Measurements from ENCODE around the gene KRTAP10-10.
"Not testable (repeated sequence)": the region's sequence is repeated elsewhere in the genome, so short reads cannot be mapped to it uniquely, and the experiment has no call there.

KRTAP10-10 gene

DNA sequence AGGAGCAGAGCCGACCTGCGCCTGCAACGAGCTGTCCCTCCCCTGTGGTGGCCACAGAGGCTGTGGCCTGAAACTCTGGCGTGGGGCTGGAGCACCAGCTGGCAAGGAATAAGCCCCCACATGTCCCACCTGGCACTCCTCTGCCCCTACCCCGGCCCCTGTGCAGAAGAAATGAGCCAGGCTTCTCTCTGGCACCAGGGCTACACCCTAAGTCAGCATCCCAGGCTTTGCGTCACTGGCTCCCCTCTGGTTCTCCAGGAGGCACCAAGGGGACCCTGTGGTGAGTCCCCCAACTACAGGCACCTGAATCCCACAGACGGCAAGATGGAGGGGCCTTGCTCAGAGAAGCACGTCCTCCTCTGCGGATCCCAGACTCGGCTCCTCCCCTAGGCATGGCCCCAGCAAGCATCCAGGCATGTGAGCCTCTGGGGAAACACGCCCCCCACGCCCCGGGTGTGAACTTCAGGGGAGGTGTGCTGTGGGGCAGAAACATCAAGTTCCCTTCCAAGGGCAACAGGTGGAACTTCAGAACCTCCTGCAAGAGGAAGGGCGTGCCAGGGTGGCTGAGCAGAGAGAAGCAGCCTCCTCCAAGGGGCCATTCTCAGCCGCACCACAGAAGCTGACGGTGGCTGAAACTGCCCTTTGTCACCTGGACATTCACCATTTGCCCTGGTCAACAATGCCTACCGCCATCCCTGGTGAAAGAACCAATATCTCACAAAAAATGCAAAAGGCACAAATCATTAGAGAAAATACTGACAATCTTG, 33.9 kb upstream of the KRTAP10-10 start:
- DNase-seq: no peak

DNA sequence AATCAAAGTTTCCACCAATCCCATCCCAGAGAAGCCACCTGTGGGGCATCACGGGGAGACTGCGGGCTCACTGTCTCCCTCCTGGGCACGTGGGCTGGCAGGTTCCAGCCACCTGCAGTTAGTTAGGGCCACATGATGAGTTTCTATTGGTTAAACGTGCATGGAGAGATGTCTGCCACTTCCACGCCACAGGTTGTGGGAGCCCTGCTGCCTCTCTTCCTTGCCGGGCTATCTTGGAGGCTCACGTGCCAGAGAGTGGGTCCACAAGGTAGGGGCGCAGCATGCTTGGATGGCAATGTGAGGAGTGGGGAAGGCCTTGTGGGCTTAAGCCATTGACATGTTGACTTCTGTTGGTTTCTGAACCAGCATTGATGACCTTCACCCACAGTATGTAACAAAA, 33.2 kb upstream of the KRTAP10-10 start:
- DNase-seq: no peak

DNA sequence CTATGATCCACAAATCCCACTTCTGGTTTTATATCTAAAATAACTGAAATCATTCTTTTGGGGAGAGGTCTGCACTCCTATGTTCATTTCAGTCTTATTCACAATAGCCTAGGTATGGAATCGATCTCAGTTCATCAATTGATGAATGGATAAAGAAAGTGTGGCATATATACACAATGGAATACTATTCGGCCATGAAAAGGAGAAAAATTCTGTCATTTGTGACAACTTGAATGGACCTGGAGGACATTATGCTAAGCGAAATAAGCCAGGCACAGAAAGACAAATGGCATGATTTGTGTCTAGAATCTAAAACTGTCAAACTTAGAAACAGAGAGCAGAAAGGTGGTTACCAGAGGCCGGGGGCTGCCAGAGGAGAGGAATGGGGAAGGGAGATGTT, 30.7 kb upstream of the KRTAP10-10 start:
- no peak for DNase-seq

DNA sequence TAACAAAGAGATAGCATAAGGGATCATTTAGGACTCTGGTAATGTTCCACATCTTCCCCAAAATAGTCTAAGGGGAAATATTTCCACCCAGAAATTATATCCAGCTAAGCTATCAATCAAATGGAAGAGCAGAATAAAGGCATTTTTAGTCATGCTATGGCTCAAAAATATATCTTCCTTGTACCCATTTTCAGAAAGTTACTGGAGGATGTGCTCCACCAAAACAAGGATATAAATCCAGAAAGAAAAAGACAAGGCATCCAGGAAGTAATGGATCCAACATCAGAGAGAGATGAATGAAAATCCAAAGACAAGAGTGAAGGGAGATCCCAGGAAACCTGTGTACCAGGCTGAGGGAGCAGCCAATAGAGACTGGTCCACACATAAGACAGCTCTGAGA, 28.0 kb upstream of the KRTAP10-10 start:
- DNase-seq: no peak

DNA sequence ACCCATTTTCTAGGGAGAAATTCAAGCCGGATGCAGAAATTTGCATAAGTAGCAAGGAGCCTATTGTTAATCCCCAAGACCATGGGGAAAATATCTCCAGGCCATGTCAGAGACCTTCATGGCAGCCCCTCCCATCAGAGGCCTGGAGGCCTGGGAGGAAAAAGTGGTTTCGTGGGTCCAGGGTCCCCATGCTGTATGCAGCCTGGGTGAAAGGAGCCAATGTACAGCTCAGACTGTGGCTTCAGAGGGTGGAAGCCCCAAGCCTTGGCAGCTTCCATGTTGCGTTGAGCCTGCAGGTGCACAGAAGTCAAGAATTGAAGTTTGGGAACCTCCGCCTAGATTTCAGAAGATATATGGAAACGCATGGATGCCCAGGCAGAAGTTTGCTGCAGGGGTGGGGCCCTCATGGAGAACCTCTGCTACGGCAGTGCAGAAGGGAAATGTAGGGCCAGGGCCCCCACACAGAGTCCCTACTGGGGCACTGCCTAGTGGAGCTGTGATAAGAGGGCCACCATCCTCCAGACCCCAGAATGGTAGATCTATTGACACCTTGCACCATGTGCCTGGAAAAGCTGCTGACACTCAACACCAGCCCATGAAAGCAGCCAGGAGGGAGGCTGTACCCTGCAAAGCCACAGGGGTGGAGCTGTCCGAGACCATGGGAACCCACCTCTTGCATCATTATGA, 26.9 kb upstream of the KRTAP10-10 start:
- not testable (repeated sequence) for DNase-seq

DNA sequence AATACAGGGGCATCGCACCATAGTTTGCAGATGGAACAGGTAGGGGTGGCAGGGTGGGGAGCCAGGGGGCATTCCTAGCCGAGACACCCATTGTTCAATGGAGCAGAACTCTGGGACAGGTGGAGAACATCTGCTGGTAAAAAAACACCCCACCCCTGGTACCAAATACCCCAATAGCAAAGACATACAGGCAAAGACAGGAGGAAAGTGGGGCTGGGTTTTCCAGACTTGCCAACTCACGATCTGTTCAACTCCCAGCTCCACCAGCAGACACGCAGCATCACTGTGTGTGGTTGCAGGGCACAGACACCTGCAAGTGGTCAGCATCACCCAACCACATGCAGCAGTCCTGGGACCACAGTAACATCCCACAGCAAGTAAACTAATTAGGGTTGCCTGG, 25.6 kb upstream of the KRTAP10-10 start:
- DNase-seq: no peak

DNA sequence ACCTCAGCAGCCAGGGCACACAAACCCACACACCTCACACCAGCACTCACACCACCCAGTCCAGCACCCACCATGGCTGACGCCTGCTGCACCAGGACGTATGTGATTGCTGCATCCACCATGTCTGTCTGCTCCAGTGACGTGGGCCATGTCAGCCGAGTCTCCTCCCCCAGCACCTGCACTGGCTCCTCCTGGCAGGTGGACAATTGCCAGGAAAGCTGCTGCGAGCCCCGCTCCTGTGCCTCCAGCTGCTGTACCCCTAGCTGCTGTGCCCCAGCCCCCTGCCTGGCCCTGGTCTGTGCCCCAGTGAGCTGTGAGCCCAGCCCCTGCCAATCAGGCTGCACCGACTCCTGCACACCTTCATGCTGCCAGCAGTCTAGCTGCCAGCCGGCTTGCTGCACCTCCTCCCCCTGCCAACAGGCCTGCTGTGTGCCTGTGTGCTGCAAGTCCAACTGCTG, 25.1 kb upstream of the KRTAP10-10 start, which contains the start of gene KRTAP10-8:
Gene KRTAP10-8 (plus strand): TSS at position 51 of the 458 bp plus-strand sequence. CDS start 22 bp downstream, at position 73.
- DNase-seq: no peak

DNA sequence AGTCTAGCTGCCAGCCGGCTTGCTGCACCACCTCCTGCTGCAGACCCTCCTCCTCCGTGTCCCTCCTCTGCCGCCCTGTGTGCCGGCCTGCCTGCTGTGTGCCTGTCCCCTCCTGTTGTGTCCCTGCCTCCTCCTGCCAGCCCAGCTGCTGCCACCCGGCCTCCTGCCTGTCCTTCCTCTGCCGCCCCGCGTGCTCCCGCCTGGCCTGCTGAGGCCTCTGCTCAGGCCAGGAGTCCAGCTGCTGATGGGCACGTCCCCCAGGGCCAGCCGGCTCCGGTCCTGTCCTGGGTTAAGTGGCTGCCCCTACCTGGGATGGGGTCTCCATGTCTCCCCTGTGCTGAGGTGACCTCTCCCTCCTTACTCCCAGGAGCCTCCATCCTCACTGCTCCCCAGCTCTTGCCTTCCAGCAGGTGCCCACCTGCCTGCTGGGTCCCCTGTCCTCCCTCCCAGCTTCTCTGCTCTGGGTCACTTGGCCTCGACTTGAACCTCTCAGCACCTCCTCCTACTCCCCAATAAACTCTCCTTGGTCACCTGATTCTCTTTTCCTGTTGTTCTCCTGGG, 24.4 kb upstream of the KRTAP10-10 start:
- no peak for DNase-seq

DNA sequence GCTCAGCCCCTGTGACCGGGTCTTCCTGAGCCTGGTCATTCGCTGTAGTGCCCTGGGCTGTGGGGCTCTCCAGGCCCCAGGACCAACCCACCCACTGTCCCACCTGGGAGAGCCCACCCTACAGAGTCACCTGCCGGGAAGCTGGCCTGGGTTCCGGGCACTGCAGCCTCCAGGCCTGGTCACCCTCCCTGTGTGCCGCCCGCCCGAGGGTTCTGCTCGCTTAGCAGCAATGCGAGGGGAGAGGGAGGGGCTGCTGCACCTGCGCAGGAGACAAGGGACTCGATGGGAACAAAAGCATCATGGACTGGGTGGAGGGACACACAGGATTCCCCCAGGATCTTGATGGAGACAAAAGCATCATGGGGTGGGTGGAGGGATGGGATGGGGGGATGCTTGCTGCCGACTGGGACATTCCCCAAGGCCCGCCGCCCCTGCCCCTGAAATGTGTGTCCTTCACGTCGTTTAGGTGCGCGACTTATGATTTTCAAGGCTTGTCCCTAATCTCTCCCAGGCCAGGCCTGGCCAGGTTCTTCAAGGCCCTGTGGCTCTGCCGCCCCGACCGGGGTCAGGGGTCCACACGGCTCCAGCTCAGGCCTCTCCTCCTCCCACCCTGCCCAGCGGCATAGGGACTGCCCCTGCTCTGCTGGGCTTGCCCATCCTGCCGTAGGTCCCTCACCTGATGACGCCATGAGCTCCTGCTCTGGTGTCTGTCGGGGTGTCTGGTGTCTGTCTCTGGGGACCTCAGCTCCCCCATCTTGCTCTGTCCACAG, 23.6 kb upstream of the KRTAP10-10 start:
- DNase-seq: no peak

DNA sequence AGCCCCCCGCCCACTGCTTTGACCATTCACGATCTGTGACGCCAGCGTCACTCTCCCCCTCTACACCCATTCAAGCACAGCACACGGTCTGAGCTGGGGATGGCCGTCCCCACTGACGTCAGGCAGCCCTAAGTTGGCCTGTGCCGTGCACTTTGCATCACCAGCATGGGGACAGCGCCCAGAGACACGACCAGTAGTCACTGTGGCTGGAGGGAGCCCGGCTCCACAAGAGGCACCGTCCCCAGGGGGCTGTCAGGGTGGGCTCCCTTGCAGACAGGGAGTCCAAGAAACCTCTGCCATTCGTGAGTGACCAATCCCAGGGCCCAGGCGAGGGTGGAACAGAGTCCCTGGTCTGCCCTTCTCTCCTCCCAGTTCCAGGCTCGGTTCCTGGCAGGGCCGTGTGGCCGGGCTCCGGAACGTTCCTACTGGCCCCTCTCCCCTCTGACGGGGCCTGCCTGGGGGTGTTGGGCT, 23.0 kb upstream of the KRTAP10-10 start:
- DNase-seq: no peak

DNA sequence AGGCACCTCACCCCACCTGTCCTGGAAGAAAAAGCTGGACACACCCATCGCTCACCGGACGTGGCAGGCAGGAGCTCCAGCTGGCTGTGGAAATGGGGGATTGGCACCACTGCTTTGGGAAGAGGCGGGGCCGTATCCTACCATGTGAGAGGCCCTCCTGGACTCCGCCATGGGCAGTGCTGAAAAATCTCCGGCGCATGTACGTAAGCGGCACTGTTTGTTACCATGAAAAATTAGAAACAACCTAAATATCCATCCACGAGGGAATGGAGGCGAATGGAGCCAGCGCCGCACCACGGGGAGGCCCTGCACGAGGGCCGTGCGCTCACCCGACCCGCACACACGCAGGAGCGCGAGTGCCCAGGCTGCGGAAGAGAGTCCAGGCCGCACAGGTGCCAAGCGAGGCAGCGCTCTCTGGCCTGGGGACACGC, 22.2 kb upstream of the KRTAP10-10 start:
- no peak for DNase-seq

DNA sequence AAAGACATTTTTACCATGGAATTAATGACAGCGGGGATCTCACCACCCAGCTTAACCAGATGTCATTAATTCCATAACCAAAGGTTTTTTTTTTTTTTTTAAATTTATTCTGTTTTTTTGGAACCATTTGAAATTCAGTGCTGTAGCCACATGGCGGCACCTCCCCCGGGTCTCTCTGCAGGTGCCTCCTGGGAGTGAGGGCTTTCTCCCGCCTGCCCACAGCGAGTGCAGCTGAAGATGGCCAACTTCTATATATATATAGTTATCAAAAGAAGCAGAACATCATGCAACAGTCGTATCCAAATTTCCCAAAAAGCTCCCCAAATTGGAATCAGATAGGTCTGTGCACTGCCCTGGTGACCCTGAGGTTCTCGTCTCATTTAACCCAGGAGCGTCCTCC, 21.7 kb upstream of the KRTAP10-10 start:
- no peak for DNase-seq

DNA sequence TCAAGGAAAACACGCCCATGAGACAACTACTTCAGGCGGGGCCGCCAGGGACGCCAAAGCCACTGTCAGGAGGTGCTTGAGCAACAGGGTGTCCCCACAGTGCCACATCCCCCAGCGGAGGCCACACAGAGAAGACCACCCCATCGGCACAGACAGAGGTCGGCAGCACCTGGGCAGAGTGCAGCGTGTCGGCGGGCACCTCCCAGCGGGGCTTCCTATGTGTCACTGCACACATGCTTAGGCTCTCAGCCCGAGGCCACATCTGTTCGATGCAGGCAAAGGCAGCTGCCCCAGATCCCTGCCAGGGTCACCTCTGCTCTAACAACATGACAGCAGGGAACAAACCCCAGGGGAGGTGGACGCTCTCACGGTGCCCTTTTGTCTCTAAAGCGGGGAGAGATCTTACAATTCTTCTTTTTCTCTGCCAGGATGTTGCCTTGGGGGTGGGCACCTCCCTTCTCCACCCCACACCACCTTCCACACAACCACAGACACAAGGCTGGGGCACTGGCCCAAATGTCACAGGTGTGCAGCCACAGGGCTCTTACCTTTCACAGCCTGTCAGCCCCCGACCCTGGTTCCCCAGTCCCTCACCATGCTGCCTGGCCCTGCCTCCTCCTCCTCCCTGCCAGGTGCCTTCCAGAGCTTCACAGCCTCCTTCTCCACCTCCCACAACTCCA, 21.1 kb upstream of the KRTAP10-10 start:
- DNase-seq: no peak

DNA sequence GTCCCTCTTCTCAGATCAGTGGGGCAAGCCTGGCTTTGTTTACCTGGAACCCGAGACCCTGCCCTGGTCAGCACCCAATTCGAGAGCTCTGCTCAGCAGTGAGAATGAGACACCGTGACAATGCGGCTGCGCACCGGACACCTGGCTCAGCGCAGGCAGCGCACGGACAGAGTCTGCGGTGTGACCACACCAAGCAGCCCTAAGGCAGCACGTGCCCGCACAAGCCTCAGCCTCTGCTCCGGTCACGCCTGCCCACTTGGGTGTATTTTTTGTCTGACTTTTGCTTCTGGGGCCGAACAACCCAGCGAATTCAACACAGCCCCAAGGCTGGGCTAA, 20.6 kb upstream of the KRTAP10-10 start:
- DNase-seq: no peak

DNA sequence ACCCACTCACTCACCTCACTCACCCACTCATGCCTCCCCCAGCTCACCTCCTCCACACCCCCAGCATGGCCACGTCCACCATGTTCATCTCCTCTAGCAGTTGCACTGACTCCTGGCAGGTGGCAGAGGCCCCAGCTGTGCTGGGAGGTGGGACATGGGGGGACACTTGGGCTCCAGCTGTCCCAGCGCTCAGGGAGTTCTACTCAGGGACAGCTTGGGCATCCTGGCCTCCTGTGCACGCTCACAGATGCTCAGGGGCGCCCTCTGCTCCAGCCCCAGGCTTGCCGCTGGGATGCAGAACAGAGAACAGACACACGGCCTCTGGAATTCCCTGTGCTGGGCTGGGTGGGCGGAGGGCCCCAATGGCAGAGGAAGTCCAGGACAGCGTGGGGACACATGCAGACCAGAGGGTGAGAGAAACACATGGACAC, 20.1 kb upstream of the KRTAP10-10 start:
- DNase-seq: no peak

DNA sequence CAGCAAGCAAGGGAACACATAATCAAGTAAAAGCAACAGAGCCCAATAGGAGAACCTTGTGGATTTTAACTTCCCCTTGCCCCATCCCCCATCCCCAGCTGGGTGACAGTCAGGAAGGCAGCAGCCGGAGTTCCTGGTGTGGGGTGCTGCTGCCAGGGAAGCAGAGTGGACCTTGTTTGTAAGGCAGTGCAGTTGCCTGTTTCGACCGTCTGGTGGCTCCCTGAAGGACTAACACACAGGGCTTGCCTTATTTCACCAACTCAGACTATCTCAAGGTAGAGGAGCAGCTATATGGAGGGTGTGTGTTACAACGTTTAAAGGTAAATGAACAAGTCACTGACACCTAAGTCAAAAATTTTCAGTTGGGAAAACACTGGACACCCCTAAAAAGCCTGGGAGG, 18.7 kb upstream of the KRTAP10-10 start:
- no peak for DNase-seq

DNA sequence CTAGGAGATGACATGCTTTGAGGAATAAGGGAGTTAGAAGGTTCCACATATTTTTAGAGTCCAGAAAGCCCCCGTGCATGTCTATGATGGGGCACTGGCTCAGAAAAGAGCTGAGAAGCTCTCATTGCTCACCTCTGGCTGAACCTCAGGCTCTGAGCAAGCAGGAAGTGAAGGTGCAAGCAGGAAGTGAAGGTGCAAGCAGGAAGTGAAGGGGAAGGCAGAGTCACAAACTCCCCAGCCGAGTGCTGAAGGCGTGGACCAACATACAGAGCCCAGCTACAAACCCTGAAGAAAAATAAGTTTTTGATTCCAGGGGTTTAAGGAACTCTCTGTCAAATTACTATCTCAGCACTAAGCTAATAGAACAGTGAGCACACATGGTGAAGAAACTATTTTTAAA, 18.2 kb upstream of the KRTAP10-10 start:
- DNase-seq: no peak

DNA sequence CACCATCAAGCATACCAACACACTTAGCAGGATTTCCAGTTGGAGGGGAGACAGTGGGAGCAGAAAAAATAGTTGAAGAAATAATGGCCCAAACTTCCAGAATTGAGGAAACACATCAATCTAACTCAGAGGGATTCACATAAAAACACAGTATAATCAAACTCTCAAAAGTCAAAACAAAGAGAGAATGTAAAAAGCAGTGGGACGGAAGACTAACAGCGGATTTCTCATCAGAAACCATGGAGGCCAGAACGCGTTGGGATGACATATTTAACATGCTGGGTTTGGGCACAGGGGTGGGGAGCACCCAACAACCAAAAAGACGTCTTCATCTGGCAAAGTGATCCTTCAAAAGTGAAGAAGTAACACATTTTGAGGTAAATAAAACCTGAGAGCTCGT, 17.3 kb upstream of the KRTAP10-10 start:
- DNase-seq: no peak

DNA sequence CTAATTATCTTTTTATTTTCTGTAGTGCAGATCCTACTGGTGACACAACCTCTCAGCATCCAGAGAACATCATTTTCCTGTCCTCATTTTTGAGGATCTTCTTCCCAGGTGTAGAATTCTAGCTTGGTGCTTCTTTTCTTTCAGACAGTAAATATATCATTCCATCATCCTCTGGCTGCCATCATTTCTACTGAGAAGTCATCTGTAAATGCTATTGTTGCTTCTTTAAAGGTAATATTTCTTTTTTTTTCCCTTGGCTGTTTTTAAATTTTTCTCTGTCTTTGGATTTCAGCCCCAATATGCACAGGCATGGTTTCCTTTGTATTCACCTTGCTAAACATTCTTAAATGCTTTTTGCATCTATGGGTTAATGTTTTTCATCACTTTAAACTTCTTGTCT, 13.6 kb upstream of the KRTAP10-10 start:
- no peak for DNase-seq

DNA sequence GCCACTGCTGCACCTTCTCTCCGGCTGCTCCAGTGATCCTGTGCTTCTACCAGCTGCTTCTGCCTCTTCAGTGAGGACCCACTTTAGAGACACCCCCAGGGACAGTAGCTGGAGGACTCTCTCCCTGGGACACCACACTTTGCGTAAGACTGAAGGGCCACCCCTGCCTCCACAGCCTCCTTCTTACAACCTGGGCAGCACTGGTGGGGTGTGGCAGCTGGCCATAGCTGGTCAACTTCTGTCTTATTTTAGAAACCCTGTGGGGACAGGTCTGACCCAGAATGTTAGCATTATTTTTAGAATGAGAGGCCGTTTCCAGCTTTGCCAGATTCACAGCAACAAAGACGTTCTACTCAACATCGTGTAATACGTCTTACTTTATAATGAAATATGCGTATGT, 11.4 kb upstream of the KRTAP10-10 start:
- DNase-seq: no peak

DNA sequence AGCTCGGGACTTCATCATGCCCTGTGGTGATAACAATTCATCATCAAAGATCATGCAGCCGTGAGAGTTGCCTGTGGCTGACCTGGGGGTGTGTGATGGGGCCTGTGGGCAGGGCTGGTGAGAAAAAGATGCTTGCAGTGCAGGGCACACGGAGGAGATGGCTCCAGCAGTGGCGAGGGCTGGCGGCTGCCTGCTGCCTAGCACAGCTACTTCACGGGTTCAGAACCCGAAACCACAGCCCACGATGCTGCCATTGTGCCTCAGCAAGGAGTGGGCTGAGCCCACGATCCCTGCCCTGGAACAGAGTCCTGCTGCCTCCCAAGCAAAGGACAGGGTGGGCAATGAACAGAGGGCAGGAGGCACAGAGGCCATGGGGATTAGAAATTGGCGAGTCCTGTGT, 10.9 kb upstream of the KRTAP10-10 start:
- no peak for DNase-seq

DNA sequence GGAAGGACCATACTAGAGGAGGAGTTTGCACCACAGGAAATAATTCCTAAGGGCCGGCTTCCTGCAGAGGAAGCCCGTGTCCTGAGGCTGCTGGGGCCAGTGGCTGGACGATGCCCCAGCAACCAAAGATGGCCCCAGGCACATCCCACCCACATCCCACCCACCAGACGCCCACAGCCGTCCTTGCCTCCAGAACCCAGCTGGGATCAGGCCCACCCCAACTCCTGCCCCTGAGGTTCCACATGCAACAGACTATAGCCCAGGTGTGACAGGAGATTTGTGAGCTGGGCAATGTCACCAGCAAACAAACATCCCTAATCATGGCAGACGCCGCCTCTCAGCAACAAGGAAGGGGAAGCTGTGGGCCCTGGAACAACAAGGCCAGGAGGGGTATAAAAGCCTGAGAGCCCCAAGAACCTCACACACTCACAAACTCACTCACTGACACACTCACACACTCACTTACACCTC, 10.4 kb upstream of the KRTAP10-10 start, which contains the start of gene KRTAP10-9:
Gene KRTAP10-9 (plus strand): TSS at position 421 of the 471 bp plus-strand sequence. CDS start 79 bp downstream, outside the sequence.
- no peak for DNase-seq
